Fibroblast of villous mesenchyme (primary cell): ENCODE data around the gene PLG. TPM values are rescaled to one million over a fixed set of nuclear protein-coding genes. Genes with fewer than 3 reads are reported as not detected.
"Not testable (repeated sequence)": the region's sequence is repeated elsewhere in the genome, so short reads cannot be mapped to it uniquely, and the experiment has no call there.

Source experiments
- DNase-seq: peaks from one replicate; pipeline ENCODE4 v3.0.0-alpha.2; 2010; ENCODE audit warnings: low read depth
- H3K4me3 ChIP-seq: 2 replicates; pipeline ENCODE4 v1.5.1; 2011; ENCODE audit warnings: low read depth, mild to moderate bottlenecking, low read length
- total RNA-seq: library from RNA; depleted of rRNA; stranded (reverse); fragments of >200 nt; gene quantifications from 2 replicates; pipeline ENCODE4 v1.2.3, GENCODE V29; 2012
- TF ChIP-seq, protein P1 (sequence below): IDR thresholded peaks from 2 replicates; pipeline ENCODE4 v1.5.1; 2012; ENCODE audit warnings: low read depth, mild to moderate bottlenecking, low read length; ENCODE audit not compliant: insufficient read depth

PLG gene
- total RNA-seq, 1 donor, result not detected

DNA sequence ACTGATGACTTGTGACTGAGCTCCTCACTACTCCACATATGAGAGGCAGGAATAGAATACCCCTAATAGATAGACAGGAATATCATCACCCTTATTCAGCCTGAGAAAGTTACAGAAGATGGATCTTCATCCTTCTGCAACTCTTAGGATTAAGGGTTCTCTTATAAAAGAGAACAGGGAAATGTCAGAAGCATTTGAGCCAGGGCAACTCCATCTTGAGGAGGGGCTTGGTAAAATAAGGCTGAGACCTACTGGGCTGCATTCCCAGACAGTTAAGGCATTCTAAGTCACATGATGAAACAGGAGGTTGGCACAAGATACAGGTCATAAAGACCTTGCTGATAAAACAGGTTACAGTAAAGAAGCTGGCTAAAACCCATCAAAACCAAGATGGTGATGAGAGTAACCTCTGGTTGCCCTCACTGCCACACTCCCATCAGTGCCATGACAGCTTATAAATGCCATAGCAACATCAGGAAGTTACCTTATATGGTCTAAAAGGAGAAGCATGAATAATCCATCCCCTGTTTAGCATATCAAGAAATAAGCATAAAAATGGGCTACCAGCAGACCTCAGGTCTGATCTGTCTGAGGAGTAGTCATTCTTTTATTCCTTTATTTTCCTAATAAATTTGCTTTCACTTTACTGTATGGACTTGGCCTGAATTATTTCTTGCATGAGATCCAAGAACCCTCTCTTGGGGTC is 97.9 kb downstream of the PLG start:
- H3K4me3 ChIP-seq, result no peak overlapping the region
- no peak for DNase-seq
- TF ChIP-seq, protein P1, sequence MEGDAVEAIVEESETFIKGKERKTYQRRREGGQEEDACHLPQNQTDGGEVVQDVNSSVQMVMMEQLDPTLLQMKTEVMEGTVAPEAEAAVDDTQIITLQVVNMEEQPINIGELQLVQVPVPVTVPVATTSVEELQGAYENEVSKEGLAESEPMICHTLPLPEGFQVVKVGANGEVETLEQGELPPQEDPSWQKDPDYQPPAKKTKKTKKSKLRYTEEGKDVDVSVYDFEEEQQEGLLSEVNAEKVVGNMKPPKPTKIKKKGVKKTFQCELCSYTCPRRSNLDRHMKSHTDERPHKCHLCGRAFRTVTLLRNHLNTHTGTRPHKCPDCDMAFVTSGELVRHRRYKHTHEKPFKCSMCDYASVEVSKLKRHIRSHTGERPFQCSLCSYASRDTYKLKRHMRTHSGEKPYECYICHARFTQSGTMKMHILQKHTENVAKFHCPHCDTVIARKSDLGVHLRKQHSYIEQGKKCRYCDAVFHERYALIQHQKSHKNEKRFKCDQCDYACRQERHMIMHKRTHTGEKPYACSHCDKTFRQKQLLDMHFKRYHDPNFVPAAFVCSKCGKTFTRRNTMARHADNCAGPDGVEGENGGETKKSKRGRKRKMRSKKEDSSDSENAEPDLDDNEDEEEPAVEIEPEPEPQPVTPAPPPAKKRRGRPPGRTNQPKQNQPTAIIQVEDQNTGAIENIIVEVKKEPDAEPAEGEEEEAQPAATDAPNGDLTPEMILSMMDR, result no peak

DNA sequence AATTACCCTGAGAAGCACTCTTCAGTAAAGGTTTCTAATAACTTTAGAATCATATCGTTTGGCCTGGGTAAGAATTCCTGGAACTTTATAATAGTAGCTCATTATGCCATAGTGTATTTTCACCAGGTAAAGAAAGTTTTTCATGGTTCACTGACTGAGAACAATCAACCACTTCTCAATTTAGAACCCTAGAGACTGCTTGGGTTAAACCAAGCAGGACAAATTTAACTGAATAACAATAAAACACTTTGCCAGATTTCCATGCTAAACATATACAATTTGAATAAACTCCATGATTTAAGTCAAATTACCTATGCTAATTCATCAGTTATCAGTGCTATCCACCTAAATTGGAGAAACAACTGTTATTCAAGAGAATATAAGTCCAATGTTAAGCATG is 99.4 kb downstream of the PLG start:
- no peak overlapping the region for H3K4me3 ChIP-seq
- TF ChIP-seq, protein P1, result no peak
- DNase-seq, result no peak

DNA sequence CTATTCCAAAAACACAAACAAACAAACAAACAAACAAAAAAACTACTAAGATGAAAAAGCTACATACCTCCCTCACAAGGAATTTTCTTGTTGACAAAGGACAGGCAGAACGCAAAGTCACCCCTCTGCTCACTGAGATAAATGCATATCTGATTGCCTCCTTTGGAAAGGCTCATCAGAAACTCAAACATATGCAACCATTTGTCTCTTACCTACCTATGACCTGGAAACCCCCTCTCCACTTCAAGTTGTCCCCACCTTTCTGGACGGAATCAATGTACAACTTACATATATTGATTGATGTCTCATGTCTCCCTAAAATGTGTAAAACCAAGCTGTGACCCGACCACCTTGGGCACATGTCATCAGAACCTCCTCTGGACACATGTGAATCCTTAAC is 100.0 kb downstream of the PLG start:
- DNase-seq, H3K4me3 ChIP-seq: not testable (repeated sequence)

Other genes starting within 250 kb of the PLG start
- gene LPA, start 38.0 kb upstream of the PLG start, total RNA-seq, result not detected in 2 replicates